Endodermal cell (in vitro differentiated cells): Measurements from ENCODE around the gene SH3GLB1. TPM values are rescaled to one million over a fixed set of nuclear protein-coding genes. Genes with fewer than 3 reads are reported as not detected.
A peak's percentile ranks its signal among the peaks of the same experiment; 100 is the strongest.

Experiments
- DNase-seq: peaks from one replicate; pipeline ENCODE4 v3.0.0-alpha.2; 2017
- H3K27ac ChIP-seq: 2 replicates; pipeline ENCODE4 v1.5.1; 2013; ENCODE audit warnings: mild to moderate bottlenecking, low read depth, low read length, moderate library complexity
- H3K27me3 ChIP-seq: 2 replicates; pipeline ENCODE4 v1.6.1; 2013; ENCODE audit warnings: mild to moderate bottlenecking, low read length, moderate library complexity; ENCODE audit not compliant: insufficient read depth, control insufficient read depth, poor library complexity, severe bottlenecking
- H3K36me3 ChIP-seq: 2 replicates; pipeline ENCODE4 v1.7.0; 2013; ENCODE audit warnings: mild to moderate bottlenecking, low read length, moderate library complexity; ENCODE audit not compliant: control insufficient read depth, insufficient read depth
- H3K4me1 ChIP-seq: one replicate; pipeline ENCODE4 v1.7.0; 2013; ENCODE audit warnings: low read length; ENCODE audit not compliant: control insufficient read depth, insufficient read depth
- H3K4me3 ChIP-seq: 2 replicates; pipeline ENCODE4 v1.5.1; 2013; ENCODE audit warnings: mild to moderate bottlenecking, low read length, moderate library complexity
- H3K9ac ChIP-seq: 2 replicates; pipeline ENCODE4 v1.6.1; 2013; ENCODE audit warnings: mild to moderate bottlenecking, low read length, moderate library complexity; ENCODE audit not compliant: poor library complexity, severe bottlenecking; ENCODE audit errors: extremely low read depth
- H3K9me3 ChIP-seq: 2 replicates; pipeline ENCODE4 v1.6.1; 2013; ENCODE audit warnings: mild to moderate bottlenecking, low read length, moderate library complexity; ENCODE audit not compliant: control insufficient read depth
- H3K27ac Mint-ChIP-seq: 2 replicates; pipeline ENCODE4 v1.8.0; 2020; ENCODE audit warnings: mixed read lengths
- H3K27me3 Mint-ChIP-seq: 2 replicates; pipeline ENCODE4 v1.8.0; 2021; ENCODE audit warnings: mild to moderate bottlenecking, mixed read lengths; ENCODE audit not compliant: insufficient read depth
- H3K36me3 Mint-ChIP-seq: 2 replicates; pipeline ENCODE4 v1.8.0; 2020; ENCODE audit warnings: low read depth, mixed read lengths
- H3K4me1 Mint-ChIP-seq: 2 replicates; pipeline ENCODE4 v1.8.0; 2020; ENCODE audit warnings: mixed read lengths
- H3K4me3 Mint-ChIP-seq: 2 replicates; pipeline ENCODE4 v1.8.0; 2020; ENCODE audit warnings: mild to moderate bottlenecking, moderate library complexity, mixed read lengths
- H3K9me3 Mint-ChIP-seq: 2 replicates; pipeline ENCODE4 v1.8.0; 2020; ENCODE audit warnings: mild to moderate bottlenecking, mixed read lengths
- CTCF ChIP-seq: fragments of 200-600 bp; sonication (generic); conservative IDR thresholded peaks from 2 replicates; pipeline ENCODE4 v1.5.0; 2021; ENCODE audit warnings: antibody characterized with exemption, mild to moderate bottlenecking
- WGBS, 2 experiments: methylation state at CpG; one replicate each; pipeline versions ENCODE4 v1.1.5 to v1.1.7; 2013; ENCODE audit warnings: missing lambda C conversion rate in 2 of 2, mixed read lengths in 1 of 2; ENCODE audit not compliant: insufficient coverage in 1 of 2, insufficient read length in 1 of 2; 5-methylcytosine and 5-hydroxymethylcytosine counted together
- total RNA-seq, 2 donors: library from RNA; stranded (reverse); fragmentation: NEBNext Ultra II Directional in 1 of 2; extraction: Animal tissue kit (Norgen Biotek cat#: 25700) in 1 of 2; gene quantifications; 2 replicates in 1 of 2; 3 replicates in 1 of 2; pipeline ENCODE4 v1.2.1, GENCODE V29; 2021

The SH3GLB1 gene
- total RNA-seq, 2 donors from 2014 or later: 52.5 to 64.8 TPM

- Mint-ChIP-seq H3K27ac (no peak overlapping the region), H3K9me3 (no peaks in the 10 kb centered on the region), H3K27me3 (no peaks in the 10 kb centered on the region), H3K36me3 (no peaks in the 10 kb centered on the region), H3K4me1 (peaks cover 50% of the 10 kb centered on the region), H3K4me3 (no peak overlapping the region)
- peak overlapping the region; percentile 64 for H3K4me3 ChIP-seq
- peaks cover 17% of the 10 kb centered on the region for H3K4me1 ChIP-seq
- H3K27ac ChIP-seq: no peak overlapping the region
- DNase-seq: no peak
- TF ChIP-seq CTCF: no peak
- H3K36me3 ChIP-seq: no peaks in the 10 kb centered on the region
- WGBS, 2 experiments: 16 to 18% methylated on average over 1 of the region's 1 CpG
- no peaks in the 10 kb centered on the region for H3K27me3 ChIP-seq
- H3K9ac ChIP-seq: no peak overlapping the region
- H3K9me3 ChIP-seq: no peaks in the 10 kb centered on the region
These were observed 71.0 kb downstream of the SH3GLB1 start for GRCh38 chr1:86775395-86775794.

DNA sequence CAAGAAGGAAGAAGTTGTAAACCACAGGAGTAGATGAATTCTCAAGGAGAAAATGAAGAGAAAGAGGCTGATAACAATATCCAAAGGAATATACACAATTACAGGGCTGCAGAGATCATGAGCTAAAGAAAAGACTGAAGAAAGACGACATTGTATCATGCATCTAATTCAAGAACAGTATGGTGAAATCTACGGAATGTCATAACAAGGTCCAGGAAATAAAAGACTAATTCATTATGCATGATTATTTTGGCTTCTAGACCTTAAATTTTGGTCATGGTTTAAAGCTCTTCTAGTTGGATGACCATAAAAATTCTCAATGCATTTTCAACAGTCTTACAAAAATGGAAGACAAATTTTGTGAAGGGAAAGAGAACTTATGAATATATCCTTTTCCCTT lies 71.7 kb downstream of the SH3GLB1 start:
- H3K36me3 Mint-ChIP-seq: no peaks in the 10 kb centered on the region
- no peaks in the 10 kb centered on the region for H3K27me3 Mint-ChIP-seq

GRCh38 chr1:86778569-86779239 lies 74.3 kb downstream of the SH3GLB1 start:
- H3K27me3 ChIP-seq: no peaks in the 10 kb centered on the region
- H3K4me1 ChIP-seq: peaks cover 17% of the 10 kb centered on the region
- Mint-ChIP-seq H3K27me3 (no peaks in the 10 kb centered on the region), H3K4me1 (peaks cover 47% of the 10 kb centered on the region), H3K36me3 (no peaks in the 10 kb centered on the region), H3K9me3 (no peaks in the 10 kb centered on the region), H3K27ac (no peak overlapping the region), H3K4me3 (no peak overlapping the region)
- no peak for TF ChIP-seq CTCF
- H3K27ac ChIP-seq: no peak overlapping the region
- 92 to 97% methylated on average over 2 of the region's 2 CpGs for WGBS, 2 experiments
- H3K9me3 ChIP-seq: no peaks in the 10 kb centered on the region
- no peak for DNase-seq
- H3K4me3 ChIP-seq: no peak overlapping the region
- H3K36me3 ChIP-seq: no peaks in the 10 kb centered on the region
- no peak overlapping the region for H3K9ac ChIP-seq

More for the DNA sequence above, 71.7 kb downstream of the SH3GLB1 start:
- TF ChIP-seq CTCF: no peak
- H3K4me1 Mint-ChIP-seq: peaks cover 51% of the 10 kb centered on the region
- no peaks in the 10 kb centered on the region for H3K27me3 ChIP-seq
- H3K9me3 Mint-ChIP-seq: no peaks in the 10 kb centered on the region
- H3K4me1 ChIP-seq: peaks cover 17% of the 10 kb centered on the region
- H3K4me3 ChIP-seq: peak overlapping the region; percentile 64
- no peaks in the 10 kb centered on the region for H3K36me3 ChIP-seq
- H3K27ac ChIP-seq: no peak overlapping the region
- 100% methylated on average over 2 of the region's 2 CpGs for WGBS, 2 experiments
- no peak for DNase-seq
- no peaks in the 10 kb centered on the region for H3K9me3 ChIP-seq
- no peak overlapping the region for H3K27ac Mint-ChIP-seq
- no peak overlapping the region for H3K9ac ChIP-seq
- no peak overlapping the region for H3K4me3 Mint-ChIP-seq
